Measurements from ENCODE around the gene CPHXL.

Gene CPHXL

GRCh38 chr16:75745823-75746222 lies 19.5 kb upstream of the CPHXL start:
- peak; percentile 18 for DNase-seq (ENCODE audit: extremely low spot score)
- ChIA-PET CTCF (interaction anchor here (1.2 to 1.5 kb wide), 2 partner anchors 8 to 20 kb away, joined by 3 to 4 read pairs; no protein-coding TSS in a partner anchor), POLR2A (no interaction called here)
- no peak for TF ChIP-seq CTCF (IDR thresholded peaks at IDR 0.05; ENCODE audit: control extremely low read depth, extremely low read depth, low read depth, missing control alignments)

GRCh38 chr16:75745242-75745641 lies 19.0 kb upstream of the CPHXL start:
- CTCF ChIA-PET: interaction anchor here (1.2 to 1.9 kb wide), 3 partner anchors 9 to 21 kb away, joined by 3 to 6 read pairs (median 4); no protein-coding TSS in a partner anchor
- TF ChIP-seq CTCF (IDR thresholded peaks at IDR 0.05; ENCODE audit: control extremely low read depth, extremely low read depth, low read depth, missing control alignments): no peak
- no peak for DNase-seq (ENCODE audit: extremely low spot score)
- POLR2A ChIA-PET: no interaction called here

- ChIA-PET POLR2A (no interaction called here), CTCF (no interaction called here)
- no peak for TF ChIP-seq CTCF (IDR thresholded peaks at IDR 0.05; ENCODE audit: control extremely low read depth, extremely low read depth, low read depth, missing control alignments)
- DNase-seq (ENCODE audit: extremely low spot score): no peak
These were observed 16.2 kb upstream of the CPHXL start for GRCh38 chr16:75742424-75743047.

GRCh38 chr16:75733305-75734211 lies 7.3 kb upstream of the CPHXL start:
- DNase-seq (ENCODE audit: extremely low spot score): no peak
- TF ChIP-seq CTCF (IDR thresholded peaks at IDR 0.05; ENCODE audit: control extremely low read depth, extremely low read depth, low read depth, missing control alignments): no peak
- POLR2A ChIA-PET: no interaction called here
- CTCF ChIA-PET: interaction anchor here (1.1 to 1.7 kb wide), 4 partner anchors 11 to 225 kb away, joined by 3 to 6 read pairs (median 4); no protein-coding TSS in a partner anchor

- CTCF ChIA-PET: interaction anchor here (1.1 to 1.7 kb wide), 4 partner anchors 11 to 225 kb away, joined by 3 to 6 read pairs (median 4); no protein-coding TSS in a partner anchor
- no peak for TF ChIP-seq CTCF (IDR thresholded peaks at IDR 0.05; ENCODE audit: control extremely low read depth, extremely low read depth, low read depth, missing control alignments)
- POLR2A ChIA-PET: no interaction called here
- DNase-seq (ENCODE audit: extremely low spot score): no peak
These were observed 6.6 kb upstream of the CPHXL start for GRCh38 chr16:75732871-75733270.

GRCh38 chr16:75727221-75727620 lies 931 bp upstream of the CPHXL start:
- no peak for DNase-seq (ENCODE audit: extremely low spot score)
- CTCF ChIA-PET: no interaction called here
- TF ChIP-seq CTCF (IDR thresholded peaks at IDR 0.05; ENCODE audit: control extremely low read depth, extremely low read depth, low read depth, missing control alignments): no peak
- POLR2A ChIA-PET: no interaction called here
